PC-9 (cell line): Measurements from ENCODE around the gene CCN6. TPM values are rescaled to one million over a fixed set of nuclear protein-coding genes. Genes with fewer than 3 reads are reported as not detected.
"Not testable (repeated sequence)": the region's sequence is repeated elsewhere in the genome, so short reads cannot be mapped to it uniquely, and the experiment has no call there.

ENCODE experiments used
- BruUV-seq: library from RNA; stranded (reverse); fragments of 400-500 nt; replicated peaks from 2 replicates; lab custom pipeline; 2021; lab: Mats Ljungman, UMichigan
- CTCF ChIA-PET: fragments of 300-600 bp; sonication (Branson Sonifier 250); formaldehyde crosslinking; loops from one replicate; lab custom pipeline; 2022; ENCODE audit warnings: antibody characterized with exemption; lab: Charles Lee
- POLR2A ChIA-PET: fragments of 300-600 bp; sonication (Branson Sonifier 250); formaldehyde crosslinking; loops from one replicate; lab custom pipeline; 2022; ENCODE audit warnings: antibody characterized with exemption; ENCODE audit not compliant: unreplicated experiment; lab: Charles Lee
- DNase-seq, 2 experiments: peaks; one replicate each; pipeline versions ENCODE4 v3.0.0 to v3.0.0-alpha.2; 2015 to 2022; ENCODE audit warnings: mixed read lengths in 1 of 2
- H2AFZ ChIP-seq: fragments of 200-600 bp; sonication (generic); 2 replicates; pipeline ENCODE4 v1.8.1; 2017; ENCODE audit warnings: antibody characterized with exemption
- H3F3A ChIP-seq: fragments of 200-600 bp; sonication (generic); 2 replicates; pipeline ENCODE4 v1.8.1; 2017; ENCODE audit warnings: antibody characterized with exemption, mild to moderate bottlenecking, low read depth; ENCODE audit not compliant: insufficient read depth
- H3K27ac ChIP-seq: fragments of 200-600 bp; sonication (generic); 2 replicates; pipeline ENCODE4 v1.6.1; 2016; ENCODE audit warnings: mixed run types
- H3K27me3 ChIP-seq: fragments of 200-600 bp; sonication (generic); 2 replicates; pipeline ENCODE4 v1.6.1; 2016; ENCODE audit warnings: low read depth, mixed run types; ENCODE audit not compliant: insufficient read depth
- H3K36me3 ChIP-seq: fragments of 200-600 bp; sonication (generic); 2 replicates; pipeline ENCODE4 v1.6.1; 2016; ENCODE audit warnings: low read depth, mixed run types
- H3K4me1 ChIP-seq: fragments of 200-600 bp; sonication (generic); replicated peaks from 2 replicates; pipeline ENCODE4 v1.6.1; 2016; ENCODE audit warnings: mixed run types; ENCODE audit not compliant: insufficient read depth
- H3K4me2 ChIP-seq: fragments of 200-600 bp; sonication (generic); 2 replicates; pipeline ENCODE4 v1.6.1; 2017; ENCODE audit warnings: mixed run types
- H3K4me3 ChIP-seq: fragments of 200-600 bp; sonication (generic); 2 replicates; pipeline ENCODE4 v1.6.1; 2016; ENCODE audit warnings: mixed run types
- H3K79me2 ChIP-seq: fragments of 200-600 bp; sonication (generic); 2 replicates; pipeline ENCODE4 v1.6.1; 2017; ENCODE audit warnings: low read depth, mixed run types
- H3K9me2 ChIP-seq: fragments of 200-600 bp; sonication (generic); 2 replicates; pipeline ENCODE4 v1.8.1; 2017; ENCODE audit warnings: mild to moderate bottlenecking; ENCODE audit not compliant: insufficient read depth
- H3K9me3 ChIP-seq: fragments of 200-600 bp; sonication (generic); 2 replicates; pipeline ENCODE4 v1.8.1; 2016; ENCODE audit warnings: low read depth; ENCODE audit not compliant: insufficient read depth
- H4K20me1 ChIP-seq: fragments of 200-600 bp; sonication (generic); 2 replicates; pipeline ENCODE4 v1.8.1; 2017; ENCODE audit not compliant: insufficient read depth
- CTCF ChIP-seq: fragments of 200-600 bp; sonication (generic); conservative IDR thresholded peaks from 2 replicates; pipeline ENCODE4 v1.6.1; 2017; ENCODE audit warnings: mixed run types, antibody characterized with exemption, mild to moderate bottlenecking, moderate library complexity
- EZH2 ChIP-seq: fragments of 200-600 bp; sonication (generic); IDR thresholded peaks from 2 replicates; pipeline ENCODE4 v1.8.0; 2017; ENCODE audit warnings: antibody characterized with exemption, low read depth
- intact Hi-C: fragments of 100-400 bp; cut with micrococcal nuclease; formaldehyde crosslinking; loops from one replicate; pipeline ENCODE4 v1.10.0; 2022; ENCODE audit not compliant: unreplicated experiment
- total RNA-seq: library from RNA; stranded (reverse); gene quantifications from 2 replicates; pipeline ENCODE4 v1.2.3, GENCODE V29; 2021

The CCN6 gene
- total RNA-seq, 1 experiment from 2014 or later: not detected

- H3F3A ChIP-seq: no peaks in the 10 kb centered on the region; the same call in 1 of the 2 replicates
- H3K4me2 ChIP-seq: no peak overlapping the region
- no peak overlapping the region for H2AFZ ChIP-seq
- H3K9me2 ChIP-seq: 0 out of 2 replicates have a peak, but pooled peaks cover 2% of the 10 kb centered on the region
- H3K9me3 ChIP-seq: no peaks in the 10 kb centered on the region
- no peak for TF ChIP-seq CTCF
- intact Hi-C loops: loop anchor here (10.0 kb wide), 1 partner anchor 560 kb away; the partner anchor contains the start of gene REV3L
- ChIA-PET POLR2A (no interaction called here), CTCF (no interaction called here)
- no peaks in the 10 kb centered on the region for H3K36me3 ChIP-seq
- H3K79me2 ChIP-seq: no peaks in the 10 kb centered on the region
- H3K4me3 ChIP-seq: no peak overlapping the region
- H3K27ac ChIP-seq: no peak overlapping the region
- DNase-seq: peak in 1 of 2 experiments; percentile 50
- no TSS peak for BruUV-seq
- no peaks in the 10 kb centered on the region for H3K27me3 ChIP-seq
- H4K20me1 ChIP-seq: no peaks in the 10 kb centered on the region
- 0 out of 2 replicates have a peak, but pooled peaks cover 4% of the 10 kb centered on the region for H3K4me1 ChIP-seq
Observed at GRCh38 chr6:112044856-112045255, 9.0 kb upstream of the CCN6 start.

GRCh38 chr6:112047523-112047922 is 6.4 kb upstream of the CCN6 start:
- H3K9me2 ChIP-seq, POLR2A ChIA-PET, H3K4me3 ChIP-seq, H3K36me3 ChIP-seq, BruUV-seq, H3K27ac ChIP-seq, H4K20me1 ChIP-seq, H3F3A ChIP-seq, H2AFZ ChIP-seq, H3K4me1 ChIP-seq, H3K79me2 ChIP-seq, H3K9me3 ChIP-seq, DNase-seq, H3K27me3 ChIP-seq, H3K4me2 ChIP-seq, CTCF ChIA-PET: not testable (repeated sequence)
- intact Hi-C loops: loop anchor here (10.0 kb wide), 1 partner anchor 563 kb away; the partner anchor contains the start of gene REV3L

- POLR2A ChIA-PET: interaction anchor here (0.6 kb wide), 1 partner anchor 38 kb away, joined by 3 read pairs; the partner anchor contains the start of gene FAM229B
Observed at GRCh38 chr6:112049026-112049799, 4.7 kb upstream of the CCN6 start.

More at GRCh38 chr6:112049026-112049799, 4.7 kb upstream of the CCN6 start:
- Histone ChIP-seq H3K9me3 (no peaks in the 10 kb centered on the region), H3K4me2 (no peak overlapping the region), H3F3A (no peaks in the 10 kb centered on the region), H3K27me3 (no peaks in the 10 kb centered on the region), H4K20me1 (no peaks in the 10 kb centered on the region), H3K79me2 (no peaks in the 10 kb centered on the region), H2AFZ (no peak overlapping the region), H3K36me3 (no peaks in the 10 kb centered on the region), H3K4me1 (no peaks in the 10 kb centered on the region), H3K4me3 (no peak overlapping the region), H3K27ac (no peak overlapping the region), H3K9me2 (0 out of 2 replicates have a peak, but pooled peaks cover 8% of the 10 kb centered on the region)
- BruUV-seq: no TSS peak
- intact Hi-C loops: loop anchor here (10.0 kb wide), 1 partner anchor 564 kb away; the partner anchor contains the start of gene REV3L
- no peak for TF ChIP-seq EZH2
- no peak for TF ChIP-seq CTCF
- DNase-seq: no peak
- CTCF ChIA-PET: no interaction called here
